Astrocyte (in vitro differentiated cells and primary cell): ENCODE results near the gene GALNT17. TPM values are rescaled to one million over a fixed set of nuclear protein-coding genes. Genes with fewer than 3 reads are reported as not detected.

Source experiments
- DNase-seq: peaks from one replicate; pipeline ENCODE4 v3.0.0-alpha.2; 2010; ENCODE audit warnings: low read depth
- FAIRE-seq: peaks from 2 replicates; lab custom pipeline; 2011; peaks lifted over from hg19 to GRCh38; lab: Jason Lieb, UNC
- H2AFZ ChIP-seq: 2 replicates; pipeline ENCODE4 v1.6.0; 2012; ENCODE audit warnings: low read depth, low read length, inconsistent platforms
- H3K27ac ChIP-seq: 2 replicates; pipeline ENCODE4 v1.5.1; 2011; ENCODE audit warnings: low read depth, low read length, inconsistent platforms
- H3K27me3 ChIP-seq: 2 replicates; pipeline ENCODE4 v1.6.0; 2011; ENCODE audit warnings: low read length, inconsistent platforms; ENCODE audit not compliant: insufficient read depth
- H3K36me3 ChIP-seq: 2 replicates; pipeline ENCODE4 v1.5.1; 2011; ENCODE audit warnings: low read length, inconsistent platforms; ENCODE audit not compliant: insufficient read depth
- H3K4me1 ChIP-seq: 2 replicates; pipeline ENCODE4 v1.5.1; 2011; ENCODE audit warnings: low read length, inconsistent platforms; ENCODE audit not compliant: insufficient read depth
- H3K4me2 ChIP-seq: 2 replicates; pipeline ENCODE4 v1.6.0; 2012; ENCODE audit warnings: low read length, inconsistent platforms
- H3K4me3 ChIP-seq: 2 replicates; pipeline ENCODE4 v1.5.1; 2011; ENCODE audit warnings: low read depth, mild to moderate bottlenecking, low read length, inconsistent platforms; ENCODE audit not compliant: insufficient read depth
- H3K79me2 ChIP-seq: 2 replicates; pipeline ENCODE4 v1.6.0; 2012; ENCODE audit warnings: mild to moderate bottlenecking, low read length, inconsistent platforms; ENCODE audit not compliant: insufficient read depth
- H3K9ac ChIP-seq: 2 replicates; pipeline ENCODE4 v1.6.0; 2012; ENCODE audit warnings: mild to moderate bottlenecking, low read length, inconsistent platforms
- H3K9me3 ChIP-seq: 2 replicates; pipeline ENCODE4 v1.5.1; 2012; ENCODE audit warnings: low read depth, mild to moderate bottlenecking, low read length, inconsistent platforms; ENCODE audit not compliant: insufficient read depth
- H4K20me1 ChIP-seq: 2 replicates; pipeline ENCODE4 v1.6.0; 2012; ENCODE audit warnings: low read length, inconsistent platforms; ENCODE audit not compliant: insufficient read depth
- H3K27ac Mint-ChIP-seq: one replicate; pipeline ENCODE4 v1.8.0; 2021; ENCODE audit warnings: mild to moderate bottlenecking, mixed read lengths; ENCODE audit not compliant: unreplicated experiment
- H3K27me3 Mint-ChIP-seq: one replicate; pipeline ENCODE4 v1.8.0; 2021; ENCODE audit warnings: low read depth, mixed read lengths; ENCODE audit not compliant: unreplicated experiment
- H3K36me3 Mint-ChIP-seq: one replicate; pipeline ENCODE4 v1.8.0; 2021; ENCODE audit warnings: low read depth, mixed read lengths; ENCODE audit not compliant: unreplicated experiment
- H3K4me1 Mint-ChIP-seq: one replicate; pipeline ENCODE4 v1.8.0; 2021; ENCODE audit warnings: low read depth, mixed read lengths; ENCODE audit not compliant: unreplicated experiment
- H3K4me3 Mint-ChIP-seq: one replicate; pipeline ENCODE4 v1.8.0; 2021; ENCODE audit warnings: mild to moderate bottlenecking, moderate library complexity, mixed read lengths; ENCODE audit not compliant: unreplicated experiment
- H3K9me3 Mint-ChIP-seq: one replicate; pipeline ENCODE4 v1.8.0; 2021; ENCODE audit warnings: mild to moderate bottlenecking, mixed read lengths; ENCODE audit not compliant: unreplicated experiment
- CTCF ChIP-seq: IDR thresholded peaks from 2 replicates; pipeline ENCODE4 v1.5.1; 2011; ENCODE audit warnings: low read depth, mild to moderate bottlenecking, inconsistent platforms, low read length, moderate library complexity; ENCODE audit not compliant: insufficient read depth
- EZH2 ChIP-seq: IDR thresholded peaks from 2 replicates; pipeline ENCODE4 v1.6.1; 2012; ENCODE audit warnings: mild to moderate bottlenecking, low read length, inconsistent platforms; ENCODE audit not compliant: insufficient read depth
- total RNA-seq: library from RNA; stranded (reverse); gene quantifications from 2 replicates; pipeline ENCODE4 v1.2.1, GENCODE V29; 2021

GALNT17 gene
- total RNA-seq, 1 donor from 2014 or later = 7.8 TPM

GRCh38 chr7:71290452-71290851, 158.5 kb downstream of the GALNT17 start:
- no peak for TF ChIP-seq CTCF
- no peak for TF ChIP-seq EZH2
- DNase-seq (no peak), FAIRE-seq (no peak)
- Mint-ChIP-seq H3K4me3 (no peak overlapping the region), H3K27me3 (no peaks in the 10 kb centered on the region), H3K4me1 (peaks cover 10% of the 10 kb centered on the region), H3K27ac (no peak overlapping the region), H3K9me3 (peaks cover 2% of the 10 kb centered on the region), H3K36me3 (no peaks in the 10 kb centered on the region)
- Histone ChIP-seq H3K36me3 (no peaks in the 10 kb centered on the region), H3K4me3 (no peak overlapping the region), H3K27ac (no peak overlapping the region), H3K4me2 (no peak overlapping the region), H3K27me3 (no peaks in the 10 kb centered on the region), H4K20me1 (no peaks in the 10 kb centered on the region), H3K79me2 (no peaks in the 10 kb centered on the region), H3K9ac (no peak overlapping the region), H2AFZ (no peak overlapping the region), H3K9me3 (no peaks in the 10 kb centered on the region), H3K4me1 (no peaks in the 10 kb centered on the region)

DNA sequence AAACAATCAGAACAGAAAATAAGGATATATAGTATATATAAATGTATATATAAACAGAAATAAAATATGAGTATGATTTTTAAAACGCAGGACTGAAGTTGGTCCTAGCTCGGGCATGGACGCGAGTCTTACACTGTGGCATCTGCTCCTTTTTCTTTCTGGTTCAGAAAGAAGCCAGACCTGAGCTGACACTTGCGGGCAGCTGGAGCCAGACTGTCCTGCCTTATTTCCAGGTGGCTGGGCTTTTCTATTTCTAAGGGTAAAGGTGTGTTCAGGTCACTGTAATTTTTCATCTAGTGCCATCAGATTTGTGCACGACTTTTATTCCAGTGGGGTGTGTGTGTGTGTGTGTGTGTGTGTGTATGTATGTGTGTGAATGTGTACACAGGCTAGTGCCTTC, 166.4 kb downstream of the GALNT17 start:
- Mint-ChIP-seq H3K27me3 (no peaks in the 10 kb centered on the region), H3K36me3 (no peaks in the 10 kb centered on the region), H3K4me3 (no peak overlapping the region), H3K4me1 (peaks cover 10% of the 10 kb centered on the region), H3K27ac (no peak overlapping the region), H3K9me3 (peaks cover 2% of the 10 kb centered on the region)
- Histone ChIP-seq H3K79me2 (no peaks in the 10 kb centered on the region), H3K4me2 (no peak overlapping the region), H3K4me3 (no peak overlapping the region), H3K27me3 (no peaks in the 10 kb centered on the region), H3K9me3 (no peaks in the 10 kb centered on the region), H3K27ac (no peak overlapping the region), H3K4me1 (peaks cover 5% of the 10 kb centered on the region), H2AFZ (no peak overlapping the region), H4K20me1 (no peaks in the 10 kb centered on the region), H3K36me3 (no peaks in the 10 kb centered on the region), H3K9ac (no peak overlapping the region)
- FAIRE-seq (no peak), DNase-seq (no peak)
- TF ChIP-seq EZH2 = no peak
- no peak for TF ChIP-seq CTCF

GRCh38 chr7:71300086-71300485, 168.1 kb downstream of the GALNT17 start:
- Histone ChIP-seq H3K4me1 (peaks cover 12% of the 10 kb centered on the region), H2AFZ (no peak overlapping the region)
- no peak for TF ChIP-seq CTCF
- no peak for TF ChIP-seq EZH2

More at GRCh38 chr7:71300086-71300485, 168.1 kb downstream of the GALNT17 start:
- Histone ChIP-seq H3K9ac (no peak overlapping the region), H3K36me3 (no peaks in the 10 kb centered on the region), H3K79me2 (no peaks in the 10 kb centered on the region), H3K4me3 (no peak overlapping the region), H4K20me1 (no peaks in the 10 kb centered on the region), H3K4me2 (no peak overlapping the region), H3K27ac (no peak overlapping the region), H3K27me3 (no peaks in the 10 kb centered on the region), H3K9me3 (no peaks in the 10 kb centered on the region)
- Mint-ChIP-seq H3K9me3 (peaks cover under 1% of the 10 kb centered on the region), H3K27ac (peak overlapping the region; percentile 77), H3K4me3 (no peak overlapping the region), H3K4me1 (peaks cover 21% of the 10 kb centered on the region), H3K36me3 (no peaks in the 10 kb centered on the region), H3K27me3 (no peaks in the 10 kb centered on the region)
- FAIRE-seq (no peak), DNase-seq (no peak)
